GM13976 (cell line): ENCODE data around the gene IL17F.

Experiments
- DNase-seq: peaks from one replicate; pipeline ENCODE4 v3.0.0; 2012; ENCODE audit warnings: low spot score
- CTCF ChIP-seq: IDR thresholded peaks from 2 replicates; pipeline ENCODE4 v1.5.1; 2012; ENCODE audit warnings: borderline replicate concordance, mild to moderate bottlenecking; ENCODE audit not compliant: insufficient read depth; ENCODE audit errors: extremely low read depth, missing control alignments, control extremely low read depth
- in situ Hi-C: fragments of 300-500 bp; cut with MboI; formaldehyde crosslinking; loops from one replicate; pipeline ENCODE4 v1.12.0; 2022; ENCODE audit warnings: low sequenced_read_pairs, mixed read lengths, inconsistent platforms; ENCODE audit not compliant: unreplicated experiment

The IL17F gene

GRCh38 chr6:52284460-52285176 is 40.3 kb upstream of the IL17F start, which contains the start of gene MCM3:
Gene MCM3, minus strand, starts transcription at chr6:52284742. Its CDS starts 68 bp downstream, at chr6:52284674.
- TF ChIP-seq CTCF: no peak
- in situ Hi-C loops: loop anchor here (10.0 kb wide), 1 partner anchor 380 kb away; no protein-coding TSS in a partner anchor
- peak; percentile 95 for DNase-seq

- no peak for TF ChIP-seq CTCF
- in situ Hi-C loops: loop anchor here (10.0 kb wide), 1 partner anchor 381 kb away; no protein-coding TSS in a partner anchor
- no peak for DNase-seq
Measured at GRCh38 chr6:52284131-52284459, 39.8 kb upstream of the IL17F start.

GRCh38 chr6:52283111-52283510 is 38.8 kb upstream of the IL17F start:
- in situ Hi-C loops: loop anchor here (10.0 kb wide), 1 partner anchor 382 kb away; no protein-coding TSS in a partner anchor
- TF ChIP-seq CTCF: no peak
- DNase-seq: no peak

- DNase-seq: no peak
- in situ Hi-C loops: no loop called here
- TF ChIP-seq CTCF: no peak
Measured at GRCh38 chr6:52276130-52276529, 31.8 kb upstream of the IL17F start.

- TF ChIP-seq CTCF: no peak
- no peak for DNase-seq
- in situ Hi-C loops: no loop called here
Measured at GRCh38 chr6:52271852-52272460, 27.7 kb upstream of the IL17F start.

- DNase-seq: peak; percentile 62
- TF ChIP-seq CTCF: peak; percentile 91
- in situ Hi-C loops: loop anchor here (10.0 kb wide), 1 partner anchor 99 kb away; no protein-coding TSS in a partner anchor
Measured at GRCh38 chr6:52263709-52264540, 19.6 kb upstream of the IL17F start.
